K562 (cell line): Measurements from ENCODE around the gene RNASEH1. TPM values are rescaled to one million over a fixed set of nuclear protein-coding genes. Genes with fewer than 3 reads are reported as not detected.

Experiments
- ATAC-seq: fragments of 200-7000 bp; cut with Tn5 transposase; 3 replicates; pipeline ENCODE4 v1.9.1; 2020; ENCODE audit warnings: moderate library complexity
- BruUV-seq: library from RNA; stranded (reverse); fragments of 400-500 nt; replicated peaks from 2 replicates; lab custom pipeline; 2021; lab: Mats Ljungman, UMichigan
- CTCF ChIA-PET: fragments of 300-600 bp; formaldehyde crosslinking; extraction: SDS; loops from one replicate; lab custom pipeline; 2021; ENCODE audit warnings: low intra/inter-chr PET ratio; lab: Yijun Ruan, JAX
- POLR2A ChIA-PET: fragments of 300-600, 350-650 bp; sonication (Branson Sonifier 250); formaldehyde crosslinking; extraction: SDS; loops from one replicate; lab custom pipeline; 2021; ENCODE audit warnings: antibody characterized with exemption, inconsistent platforms; lab: Yijun Ruan, JAX
- DNase-seq, 4 experiments: peaks; one replicate each; pipeline versions ENCODE4 v3.0.0 to v3.0.0-alpha.2; 2011 to 2018; ENCODE audit warnings: low spot score in 3 of 4, mixed read lengths in 3 of 4; ENCODE audit errors: extremely low read depth in 1 of 4
- FAIRE-seq: peaks from 2 replicates; lab custom pipeline; 2011; peaks lifted over from hg19 to GRCh38; lab: Jason Lieb, UNC
- H2AFZ ChIP-seq: 2 replicates; pipeline ENCODE4 v1.6.0; 2011; ENCODE audit warnings: low read depth, low read length, control low read depth, inconsistent platforms
- H3K27ac ChIP-seq: fragments of 200-600 bp; 3 replicates; pipeline ENCODE4 v1.8.0; 2011; ENCODE audit warnings: low read depth, mild to moderate bottlenecking, control low read depth, inconsistent platforms, low read length, moderate library complexity, mixed read lengths; ENCODE audit errors: extremely low read depth
- H3K27me3 ChIP-seq, 2 experiments: fragments of 300-600 bp in 1 of 2; 2 replicates in 1 of 2; 3 replicates in 1 of 2; pipeline versions ENCODE4 v1.6.0 to v1.8.0; 2011; ENCODE audit warnings: inconsistent platforms in 2 of 2, low read length in 2 of 2, mild to moderate bottlenecking in 1 of 2, mixed read lengths in 1 of 2, moderate library complexity in 1 of 2; ENCODE audit not compliant: control insufficient read depth in 2 of 2, insufficient read depth in 2 of 2
- H3K36me3 ChIP-seq: fragments of 300-600 bp; 3 replicates; pipeline ENCODE4 v1.8.0; 2011; ENCODE audit warnings: mild to moderate bottlenecking, low read length, inconsistent platforms; ENCODE audit not compliant: control insufficient read depth, insufficient read depth
- H3K4me1 ChIP-seq, 2 experiments: fragments of 200-600 bp in 1 of 2; replicated peaks in 1 of 2; 2 replicates in 1 of 2; 3 replicates in 1 of 2; pipeline versions ENCODE4 v1.5.1 to v1.8.0; 2011; ENCODE audit warnings: inconsistent platforms in 2 of 2, low read length in 2 of 2, mild to moderate bottlenecking in 1 of 2, mixed read lengths in 1 of 2, moderate library complexity in 1 of 2; ENCODE audit not compliant: control insufficient read depth in 2 of 2, insufficient read depth in 2 of 2
- H3K4me2 ChIP-seq: 2 replicates; pipeline ENCODE4 v1.6.1; 2011; ENCODE audit warnings: low read length, control low read depth, inconsistent platforms, mixed read lengths; ENCODE audit not compliant: insufficient read depth
- H3K4me3 ChIP-seq: fragments of 200-600 bp; sonication (generic), shearing (Covaris generic); 2 replicates; pipeline ENCODE4 v1.5.1; 2016; ENCODE audit warnings: control low read depth, inconsistent platforms
- H3K79me2 ChIP-seq: fragments of 200-600 bp; 3 replicates; pipeline ENCODE4 v1.8.0; 2011; ENCODE audit warnings: low read length, inconsistent platforms; ENCODE audit not compliant: control insufficient read depth, insufficient read depth
- H3K9ac ChIP-seq, 2 experiments: 2 replicates each; pipeline versions ENCODE4 v1.6.0 to v1.6.1; 2011; ENCODE audit warnings: low read depth in 2 of 2, low read length in 2 of 2, control low read depth in 1 of 2, inconsistent platforms in 1 of 2, mild to moderate bottlenecking in 1 of 2, mixed read lengths in 1 of 2; ENCODE audit not compliant: insufficient read depth in 1 of 2
- H3K9me1 ChIP-seq: one replicate; pipeline ENCODE4 v1.6.0; 2011; ENCODE audit warnings: inconsistent platforms, mild to moderate bottlenecking, low read length, moderate library complexity; ENCODE audit not compliant: control insufficient read depth, insufficient read depth
- H3K9me3 ChIP-seq: replicated peaks from 2 replicates; pipeline ENCODE4 v1.5.1; 2011; ENCODE audit warnings: low read depth, low read length, inconsistent platforms; ENCODE audit not compliant: control insufficient read depth, insufficient read depth
- H4K20me1 ChIP-seq: replicated peaks from 2 replicates; pipeline ENCODE4 v1.6.1; 2011; ENCODE audit warnings: low read length, inconsistent platforms, mixed read lengths; ENCODE audit not compliant: control insufficient read depth, insufficient read depth
- HINFP ChIP-seq: fragments of 450-650 bp; conservative IDR thresholded peaks from 2 replicates; pipeline ENCODE4 v1.6.1; 2016; ENCODE audit warnings: missing genetic modification characterization, low read depth, mild to moderate bottlenecking, control low read depth, missing compliant biosample characterization
- SETDB1 ChIP-seq: IDR thresholded peaks from one replicate; pipeline ENCODE4 v1.6.1; 2012; ENCODE audit warnings: low read length, control low read depth, inconsistent platforms
- SRSF3 ChIP-seq: fragments of 200-400 bp; formaldehyde crosslinking; IDR thresholded peaks from 2 replicates; pipeline ENCODE4 v1.6.1; 2016; ENCODE audit warnings: mild to moderate bottlenecking, low read length, moderate library complexity; ENCODE audit not compliant: insufficient read depth
- WGBS: fragments of 100-300 bp; shearing (Covaris generic); methylation state at CpG from one replicate; pipeline ENCODE4 v1.1.6; 2016; ENCODE audit warnings: low coverage, mixed read lengths; ENCODE audit not compliant: insufficient coverage; ENCODE audit errors: missing lambda C conversion rate; 5-methylcytosine and 5-hydroxymethylcytosine counted together
- in situ Hi-C: fragments of 300-500 bp; cut with MboI; formaldehyde crosslinking; loops from 4 replicates; pipeline ENCODE4 v1.15.0; 2018; ENCODE audit warnings: inconsistent platforms, mixed read lengths
- intact Hi-C: fragments of 100-400 bp; cut with micrococcal nuclease; formaldehyde crosslinking; loops from 2 replicates; pipeline ENCODE4 v1.14.2; 2022
- polyA plus RNA-seq, 8 experiments: library from polyadenylated mRNA; depleted of rRNA in 4 of 8; stranded (reverse) in 5 of 8; unstranded in 3 of 8; fragments of >200 nt; fragmentation: Nextera tagmentation in 2 of 8; fragmentation: Illumina TruSeq in 1 of 8; extraction: Ambion mirVana in 2 of 8; extraction: Trizol in 1 of 8; gene quantifications; 2 replicates each; pipeline versions ENCODE4 v1.2.1 to v1.2.3, GENCODE V29; 2011 to 2014; ENCODE audit warnings: inconsistent platforms in 1 of 8, missing spikeins in 1 of 8
- total RNA-seq, 7 experiments: library from RNA; depleted of rRNA in 6 of 7; stranded (reverse); fragments of >200 nt in 6 of 7; fragmentation: Illumina TruSeq in 2 of 7; extraction: Trizol in 2 of 7; gene quantifications; 2 replicates each; pipeline versions ENCODE4 v1.2.1 to v1.2.3, GENCODE V29; 2011 to 2021; ENCODE audit warnings: low replicate concordance in 1 of 7

Gene RNASEH1
- total and polyA plus RNA-seq, 9 of the 15 experiments (the other 6 are each of a cell fraction or from before 2014, with no cell fraction given): 25.7 to 47.5 (median 42.8) TPM

- H2AFZ ChIP-seq: no peak overlapping the region
- peaks cover 4% of the 10 kb centered on the region; the same call in 1 of the 2 replicates for H4K20me1 ChIP-seq
- FAIRE-seq (no peak), DNase-seq (no peak), ATAC-seq (no peak)
- peaks cover 10% of the 10 kb centered on the region for H3K9me3 ChIP-seq
- H3K4me2 ChIP-seq: no peak overlapping the region
- no peaks in the 10 kb centered on the region; a peak in 1 of 5 replicates for H3K27me3 ChIP-seq
- intact Hi-C loops: no loop called here
- TF ChIP-seq SRSF3 (no peak), SETDB1 (no peak), HINFP (tag) (no peak)
- in situ Hi-C loops: no loop called here
- H3K36me3 ChIP-seq: peaks cover 11% of the 10 kb centered on the region; the same call in 2 of the 3 replicates
- H3K4me1 ChIP-seq: peaks cover 0 to 12% of the 10 kb centered on the region in 2 experiments; a peak in 1 of 5 replicates
- no TSS peak for BruUV-seq
- no peak overlapping the region for H3K27ac ChIP-seq
- POLR2A ChIA-PET: interaction anchor here (0.5 to 1.6 kb wide), 2 partner anchors 10 to 16 kb away, joined by 3 to 5 read pairs; partner anchors contain the start of gene ADI1
- H3K9ac ChIP-seq: no peak overlapping the region
- H3K9me1 ChIP-seq: no peaks in the 10 kb centered on the region
- H3K79me2 ChIP-seq: no peaks in the 10 kb centered on the region
- 84% methylated on average over 9 of the region's 24 CpGs for WGBS
- no peak overlapping the region for H3K4me3 ChIP-seq
- CTCF ChIA-PET: no interaction called here
These were observed 28.7 kb downstream of the RNASEH1 start for GRCh38 chr2:3529316-3530025.
